ENCODE results near the gene RABEP1. TPM values are rescaled to one million over a fixed set of nuclear protein-coding genes. Genes with fewer than 3 reads are reported as not detected.

Gene RABEP1
- polyA plus RNA-seq, 2 donors: 8.8 to 9.0 TPM

- Histone ChIP-seq H3K9me3 (ENCODE audit: control insufficient read depth in 2 of 2, insufficient read depth in 1 of 2, low read depth in 1 of 2, low read length in 1 of 2) (no peaks in the 10 kb centered on the region), H3K4me3 (ENCODE audit: low read depth in 1 of 2, low read length in 2 of 2) (no peak overlapping the region), H3K27me3 (ENCODE audit: control insufficient read depth in 1 of 2, insufficient read depth in 2 of 2, low read length in 2 of 2) (no peaks in the 10 kb centered on the region), H3K4me1 (ENCODE audit: control insufficient read depth in 2 of 2, insufficient read depth in 2 of 2, low read length in 1 of 2) (no peaks in the 10 kb centered on the region), H3K27ac (ENCODE audit: low read depth in 2 of 2, low read length in 1 of 2) (no peak overlapping the region), H3K36me3 (ENCODE audit: control insufficient read depth in 2 of 2, insufficient read depth in 2 of 2, low read length in 1 of 2) (no peaks in the 10 kb centered on the region)
- 92 to 95% methylated on average over 8 of the region's 8 CpGs for WGBS, 2 donors
These were observed 34.5 kb upstream of the RABEP1 start for GRCh38 chr17:5247621-5248020.

- no peak overlapping the region for H3K27ac ChIP-seq (ENCODE audit: low read depth in 2 of 2, low read length in 1 of 2)
- H3K27me3 ChIP-seq (ENCODE audit: control insufficient read depth in 1 of 2, insufficient read depth in 2 of 2, low read length in 2 of 2): no peaks in the 10 kb centered on the region
- no peaks in the 10 kb centered on the region for H3K36me3 ChIP-seq (ENCODE audit: control insufficient read depth in 2 of 2, insufficient read depth in 2 of 2, low read length in 1 of 2)
- 72 to 73% methylated on average over 22 of the region's 22 CpGs for WGBS, 2 donors
- no peak overlapping the region for H3K4me3 ChIP-seq (ENCODE audit: low read depth in 1 of 2, low read length in 2 of 2)
- no peaks in the 10 kb centered on the region for H3K9me3 ChIP-seq (ENCODE audit: control insufficient read depth in 2 of 2, insufficient read depth in 1 of 2, low read depth in 1 of 2, low read length in 1 of 2)
- no peaks in the 10 kb centered on the region for H3K4me1 ChIP-seq (ENCODE audit: control insufficient read depth in 2 of 2, insufficient read depth in 2 of 2, low read length in 1 of 2)
These were observed 33.1 kb upstream of the RABEP1 start for GRCh38 chr17:5248821-5249479.

- H3K27me3 ChIP-seq (ENCODE audit: control insufficient read depth in 1 of 2, insufficient read depth in 2 of 2, low read length in 2 of 2): no peaks in the 10 kb centered on the region
- H3K27ac ChIP-seq (ENCODE audit: low read depth in 2 of 2, low read length in 1 of 2): no peak overlapping the region
- no peaks in the 10 kb centered on the region for H3K9me3 ChIP-seq (ENCODE audit: control insufficient read depth in 2 of 2, insufficient read depth in 1 of 2, low read depth in 1 of 2, low read length in 1 of 2)
- no peaks in the 10 kb centered on the region for H3K36me3 ChIP-seq (ENCODE audit: control insufficient read depth in 2 of 2, insufficient read depth in 2 of 2, low read length in 1 of 2)
- no peaks in the 10 kb centered on the region for H3K4me1 ChIP-seq (ENCODE audit: control insufficient read depth in 2 of 2, insufficient read depth in 2 of 2, low read length in 1 of 2)
- WGBS, 2 donors: 0 to 1% methylated on average over 4 of the region's 4 CpGs
- no peak overlapping the region for H3K4me3 ChIP-seq (ENCODE audit: low read depth in 1 of 2, low read length in 2 of 2)
These were observed 32.5 kb upstream of the RABEP1 start for GRCh38 chr17:5249615-5250014.

- 77 to 78% methylated on average over 7 of the region's 7 CpGs for WGBS, 2 donors
- Histone ChIP-seq H3K27me3 (ENCODE audit: control insufficient read depth in 1 of 2, insufficient read depth in 2 of 2, low read length in 2 of 2) (no peaks in the 10 kb centered on the region), H3K27ac (ENCODE audit: low read depth in 2 of 2, low read length in 1 of 2) (no peak overlapping the region), H3K4me1 (ENCODE audit: control insufficient read depth in 2 of 2, insufficient read depth in 2 of 2, low read length in 1 of 2) (no peaks in the 10 kb centered on the region), H3K36me3 (ENCODE audit: control insufficient read depth in 2 of 2, insufficient read depth in 2 of 2, low read length in 1 of 2) (no peaks in the 10 kb centered on the region), H3K4me3 (ENCODE audit: low read depth in 1 of 2, low read length in 2 of 2) (no peak overlapping the region), H3K9me3 (ENCODE audit: control insufficient read depth in 2 of 2, insufficient read depth in 1 of 2, low read depth in 1 of 2, low read length in 1 of 2) (no peaks in the 10 kb centered on the region)
These were observed 27.7 kb upstream of the RABEP1 start for GRCh38 chr17:5254414-5254813.

- Histone ChIP-seq H3K9me3 (ENCODE audit: control insufficient read depth in 2 of 2, insufficient read depth in 1 of 2, low read depth in 1 of 2, low read length in 1 of 2) (no peaks in the 10 kb centered on the region), H3K27ac (ENCODE audit: low read depth in 2 of 2, low read length in 1 of 2) (no peak overlapping the region), H3K4me3 (ENCODE audit: low read depth in 1 of 2, low read length in 2 of 2) (no peak overlapping the region), H3K36me3 (ENCODE audit: control insufficient read depth in 2 of 2, insufficient read depth in 2 of 2, low read length in 1 of 2) (no peaks in the 10 kb centered on the region), H3K4me1 (ENCODE audit: control insufficient read depth in 2 of 2, insufficient read depth in 2 of 2, low read length in 1 of 2) (no peaks in the 10 kb centered on the region), H3K27me3 (ENCODE audit: control insufficient read depth in 1 of 2, insufficient read depth in 2 of 2, low read length in 2 of 2) (no peaks in the 10 kb centered on the region)
- WGBS, 2 donors: 62 to 74% methylated on average over 5 of the region's 5 CpGs
These were observed 27.1 kb upstream of the RABEP1 start for GRCh38 chr17:5254903-5255521.

GRCh38 chr17:5257124-5257523 is 25.0 kb upstream of the RABEP1 start:
- Histone ChIP-seq H3K4me3 (ENCODE audit: low read depth in 1 of 2, low read length in 2 of 2) (no peak overlapping the region), H3K4me1 (ENCODE audit: control insufficient read depth in 2 of 2, insufficient read depth in 2 of 2, low read length in 1 of 2) (no peaks in the 10 kb centered on the region), H3K27ac (ENCODE audit: low read depth in 2 of 2, low read length in 1 of 2) (no peak overlapping the region), H3K9me3 (ENCODE audit: control insufficient read depth in 2 of 2, insufficient read depth in 1 of 2, low read depth in 1 of 2, low read length in 1 of 2) (no peaks in the 10 kb centered on the region), H3K36me3 (ENCODE audit: control insufficient read depth in 2 of 2, insufficient read depth in 2 of 2, low read length in 1 of 2) (no peaks in the 10 kb centered on the region), H3K27me3 (ENCODE audit: control insufficient read depth in 1 of 2, insufficient read depth in 2 of 2, low read length in 2 of 2) (no peaks in the 10 kb centered on the region)
- WGBS, 2 donors: 89 to 92% methylated on average over 5 of the region's 5 CpGs

- H3K27me3 ChIP-seq (ENCODE audit: control insufficient read depth in 1 of 2, insufficient read depth in 2 of 2, low read length in 2 of 2): no peaks in the 10 kb centered on the region
- no peaks in the 10 kb centered on the region for H3K9me3 ChIP-seq (ENCODE audit: control insufficient read depth in 2 of 2, insufficient read depth in 1 of 2, low read depth in 1 of 2, low read length in 1 of 2)
- WGBS, 2 donors: 89 to 100% methylated on average over 1 of the region's 1 CpG
- no peaks in the 10 kb centered on the region for H3K36me3 ChIP-seq (ENCODE audit: control insufficient read depth in 2 of 2, insufficient read depth in 2 of 2, low read length in 1 of 2)
- no peak overlapping the region for H3K27ac ChIP-seq (ENCODE audit: low read depth in 2 of 2, low read length in 1 of 2)
- H3K4me1 ChIP-seq (ENCODE audit: control insufficient read depth in 2 of 2, insufficient read depth in 2 of 2, low read length in 1 of 2): no peaks in the 10 kb centered on the region
- H3K4me3 ChIP-seq (ENCODE audit: low read depth in 1 of 2, low read length in 2 of 2): no peak overlapping the region
These were observed 21.5 kb upstream of the RABEP1 start for GRCh38 chr17:5260542-5260941.

- no peaks in the 10 kb centered on the region for H3K27me3 ChIP-seq (ENCODE audit: control insufficient read depth in 1 of 2, insufficient read depth in 2 of 2, low read length in 2 of 2)
- no peaks in the 10 kb centered on the region for H3K36me3 ChIP-seq (ENCODE audit: control insufficient read depth in 2 of 2, insufficient read depth in 2 of 2, low read length in 1 of 2)
- WGBS, 2 donors: 40 to 46% methylated on average over 2 of the region's 2 CpGs
- no peak overlapping the region for H3K27ac ChIP-seq (ENCODE audit: low read depth in 2 of 2, low read length in 1 of 2)
- no peaks in the 10 kb centered on the region for H3K4me1 ChIP-seq (ENCODE audit: control insufficient read depth in 2 of 2, insufficient read depth in 2 of 2, low read length in 1 of 2)
- H3K9me3 ChIP-seq (ENCODE audit: control insufficient read depth in 2 of 2, insufficient read depth in 1 of 2, low read depth in 1 of 2, low read length in 1 of 2): no peaks in the 10 kb centered on the region
- no peak overlapping the region for H3K4me3 ChIP-seq (ENCODE audit: low read depth in 1 of 2, low read length in 2 of 2)
These were observed 19.6 kb upstream of the RABEP1 start for GRCh38 chr17:5262416-5262991.

- H3K4me3 ChIP-seq (ENCODE audit: low read depth in 1 of 2, low read length in 2 of 2): no peak overlapping the region
- H3K27ac ChIP-seq (ENCODE audit: low read depth in 2 of 2, low read length in 1 of 2): no peak overlapping the region
- H3K36me3 ChIP-seq (ENCODE audit: control insufficient read depth in 2 of 2, insufficient read depth in 2 of 2, low read length in 1 of 2): no peaks in the 10 kb centered on the region
- H3K27me3 ChIP-seq (ENCODE audit: control insufficient read depth in 1 of 2, insufficient read depth in 2 of 2, low read length in 2 of 2): no peaks in the 10 kb centered on the region
- WGBS, 2 donors: 87 to 91% methylated on average over 6 of the region's 6 CpGs
- H3K9me3 ChIP-seq (ENCODE audit: control insufficient read depth in 2 of 2, insufficient read depth in 1 of 2, low read depth in 1 of 2, low read length in 1 of 2): no peaks in the 10 kb centered on the region
- H3K4me1 ChIP-seq (ENCODE audit: control insufficient read depth in 2 of 2, insufficient read depth in 2 of 2, low read length in 1 of 2): no peaks in the 10 kb centered on the region
These were observed 18.6 kb upstream of the RABEP1 start for GRCh38 chr17:5263441-5263840.

- H3K9me3 ChIP-seq (ENCODE audit: control insufficient read depth in 2 of 2, insufficient read depth in 1 of 2, low read depth in 1 of 2, low read length in 1 of 2): no peaks in the 10 kb centered on the region
- H3K27ac ChIP-seq (ENCODE audit: low read depth in 2 of 2, low read length in 1 of 2): no peak overlapping the region
- H3K36me3 ChIP-seq (ENCODE audit: control insufficient read depth in 2 of 2, insufficient read depth in 2 of 2, low read length in 1 of 2): no peaks in the 10 kb centered on the region
- WGBS, 2 donors: 74 to 76% methylated on average over 3 of the region's 3 CpGs
- no peaks in the 10 kb centered on the region for H3K4me1 ChIP-seq (ENCODE audit: control insufficient read depth in 2 of 2, insufficient read depth in 2 of 2, low read length in 1 of 2)
- H3K4me3 ChIP-seq (ENCODE audit: low read depth in 1 of 2, low read length in 2 of 2): no peak overlapping the region
- no peaks in the 10 kb centered on the region for H3K27me3 ChIP-seq (ENCODE audit: control insufficient read depth in 1 of 2, insufficient read depth in 2 of 2, low read length in 2 of 2)
These were observed 17.2 kb upstream of the RABEP1 start for GRCh38 chr17:5264893-5265292.

All from esophagus (tissue), 2 donors.